Neural cell (in vitro differentiated cells): ENCODE results near the gene PCNX1. TPM values are rescaled to one million over a fixed set of nuclear protein-coding genes. Genes with fewer than 3 reads are reported as not detected.

Source experiments
- H2AFZ ChIP-seq: fragments of 200-600, 300-800 bp; sonication (generic), shearing (Covaris generic); 2 replicates; pipeline ENCODE4 v1.6.0; 2014; ENCODE audit warnings: low read depth, mild to moderate bottlenecking, antibody characterized with exemption, low read length, moderate library complexity
- H3F3A ChIP-seq: fragments of 200-600 bp; shearing (Covaris generic); 2 replicates; pipeline ENCODE4 v1.6.1; 2016; ENCODE audit warnings: mild to moderate bottlenecking, moderate library complexity, mixed read lengths, antibody characterized with exemption, low read length; ENCODE audit not compliant: insufficient read depth, poor library complexity, severe bottlenecking
- H3K27ac ChIP-seq: fragments of 200-600, 300-800 bp; sonication (generic), shearing (Covaris generic); 2 replicates; pipeline ENCODE4 v1.5.1; 2014; ENCODE audit warnings: mild to moderate bottlenecking, low read length, moderate library complexity
- H3K27me3 ChIP-seq: fragments of 300-800, 200-600 bp; sonication (generic), shearing (Covaris generic); 2 replicates; pipeline ENCODE4 v1.6.0; 2014; ENCODE audit warnings: mild to moderate bottlenecking, low read depth, low read length, moderate library complexity; ENCODE audit not compliant: insufficient read depth
- H3K36me3 ChIP-seq: fragments of 300-800, 200-600 bp; sonication (generic), shearing (Covaris generic); 2 replicates; pipeline ENCODE4 v1.5.1; 2014; ENCODE audit warnings: mild to moderate bottlenecking, antibody characterized with exemption, low read length, moderate library complexity; ENCODE audit not compliant: insufficient read depth
- H3K4me2 ChIP-seq: fragments of 300-800, 200-600 bp; sonication (generic), shearing (Covaris generic); 2 replicates; pipeline ENCODE4 v1.6.0; 2014; ENCODE audit warnings: mild to moderate bottlenecking, low read length
- H3K4me3 ChIP-seq: fragments of 300-800, 200-600 bp; sonication (generic), shearing (Covaris generic); 2 replicates; pipeline ENCODE4 v1.5.1; 2014; ENCODE audit warnings: mild to moderate bottlenecking, low read length, moderate library complexity
- H3K79me2 ChIP-seq: fragments of 200-600 bp; shearing (Covaris generic); replicated peaks from 2 replicates; pipeline ENCODE4 v1.6.0; 2014; ENCODE audit warnings: mild to moderate bottlenecking, low read length, moderate library complexity; ENCODE audit not compliant: insufficient read depth
- H3K9ac ChIP-seq: fragments of 300-800, 200-600 bp; sonication (generic), shearing (Covaris generic); 2 replicates; pipeline ENCODE4 v1.6.1; 2016; ENCODE audit warnings: mild to moderate bottlenecking, low read length, mixed read lengths
- H3K9me2 ChIP-seq: fragments of 200-600 bp; shearing (Covaris generic); 2 replicates; pipeline ENCODE4 v1.6.1; 2016; ENCODE audit warnings: mild to moderate bottlenecking, low read length, mixed read lengths; ENCODE audit not compliant: insufficient read depth
- H3K9me3 ChIP-seq: fragments of 200-600, 300-800 bp; sonication (generic), shearing (Covaris generic); 2 replicates; pipeline ENCODE4 v1.6.1; 2016; ENCODE audit warnings: mild to moderate bottlenecking, mixed run types, low read length, moderate library complexity, mixed read lengths
- H4K20me1 ChIP-seq: fragments of 200-600 bp; shearing (Covaris generic); 2 replicates; pipeline ENCODE4 v1.6.1; 2016; ENCODE audit warnings: mild to moderate bottlenecking, mixed run types; ENCODE audit not compliant: insufficient read depth
- CTCF ChIP-seq: fragments of 450-650 bp; IDR thresholded peaks from 2 replicates; pipeline ENCODE4 v1.5.1; 2014; ENCODE audit warnings: antibody characterized with exemption, mild to moderate bottlenecking, moderate library complexity; ENCODE audit not compliant: poor library complexity, severe bottlenecking
- EP300 ChIP-seq: fragments of 450-650 bp; conservative IDR thresholded peaks from 2 replicates; pipeline ENCODE4 v1.6.1; 2014; ENCODE audit warnings: antibody characterized with exemption, mild to moderate bottlenecking, moderate library complexity; ENCODE audit not compliant: poor library complexity, severe bottlenecking
- EZH2 ChIP-seq: fragments of 200-600, 300-800 bp; shearing (Covaris generic), sonication (generic); IDR thresholded peaks from 2 replicates; pipeline ENCODE4 v1.6.1; 2014; ENCODE audit warnings: antibody characterized with exemption, low read length, borderline replicate concordance, mild to moderate bottlenecking; ENCODE audit not compliant: insufficient read depth, poor library complexity, severe bottlenecking
- MXI1 ChIP-seq: fragments of 450-650 bp; conservative IDR thresholded peaks from 2 replicates; pipeline ENCODE4 v1.6.1; 2014; ENCODE audit warnings: antibody characterized with exemption, mild to moderate bottlenecking; ENCODE audit not compliant: poor library complexity, severe bottlenecking
- POLR2AphosphoS5 ChIP-seq: IDR thresholded peaks from 2 replicates; pipeline ENCODE4 v1.6.1; 2012
- RAD21 ChIP-seq: fragments of 450-650 bp; conservative IDR thresholded peaks from 2 replicates; pipeline ENCODE4 v1.6.1; 2014; ENCODE audit warnings: antibody characterized with exemption, mild to moderate bottlenecking, moderate library complexity
- REST ChIP-seq: IDR thresholded peaks from 2 replicates; pipeline ENCODE4 v1.6.1; 2012; ENCODE audit warnings: borderline replicate concordance
- SMC3 ChIP-seq: fragments of 450-650 bp; conservative IDR thresholded peaks from 2 replicates; pipeline ENCODE4 v1.6.1; 2014; ENCODE audit warnings: antibody characterized with exemption, mild to moderate bottlenecking, moderate library complexity; ENCODE audit not compliant: poor library complexity
- TAF1 ChIP-seq: IDR thresholded peaks from 2 replicates; pipeline ENCODE4 v1.6.1; 2012; ENCODE audit warnings: low read depth
- polyA plus RNA-seq: library from polyadenylated mRNA; depleted of rRNA; stranded (reverse); fragments of >200 nt; gene quantifications from 2 replicates; pipeline ENCODE4 v1.2.3, GENCODE V29; 2014

Gene PCNX1
- polyA plus RNA-seq, 1 donor from 2014 or later, result 23.7 TPM

- Histone ChIP-seq H2AFZ (no peak overlapping the region), H3K4me2 (no peak overlapping the region), H3K79me2 (peaks cover 7% of the 10 kb centered on the region)
Observed at GRCh38 chr14:70988452-70988851, 81.2 kb downstream of the PCNX1 start.

GRCh38 chr14:70993931-70994330, 86.7 kb downstream of the PCNX1 start:
- H3K9me3 ChIP-seq, result no peaks in the 10 kb centered on the region
- no peak overlapping the region for H3K27ac ChIP-seq
- no peaks in the 10 kb centered on the region for H3K27me3 ChIP-seq
- no peak overlapping the region for H3K4me2 ChIP-seq
- H3K79me2 ChIP-seq, result peaks cover 3% of the 10 kb centered on the region
- H3K4me3 ChIP-seq, result no peak overlapping the region
- H4K20me1 ChIP-seq, result no peaks in the 10 kb centered on the region
- TF ChIP-seq POLR2AphosphoS5 (no peak), SMC3 (no peak), TAF1 (no peak), CTCF (no peak), EZH2 (no peak), RAD21 (no peak), REST (no peak), EP300 (no peak), MXI1 (no peak)
- H3K36me3 ChIP-seq, result no peaks in the 10 kb centered on the region
- no peak overlapping the region for H3K9ac ChIP-seq
- no peaks in the 10 kb centered on the region for H3F3A ChIP-seq
- no peaks in the 10 kb centered on the region for H3K9me2 ChIP-seq
- H2AFZ ChIP-seq, result no peak overlapping the region

More at GRCh38 chr14:70988452-70988851, 81.2 kb downstream of the PCNX1 start:
- no peaks in the 10 kb centered on the region for H3K9me2 ChIP-seq
- no peak for TF ChIP-seq CTCF
- no peak for TF ChIP-seq POLR2AphosphoS5
- no peak for TF ChIP-seq REST
- no peak for TF ChIP-seq TAF1
- no peak overlapping the region for H3K9ac ChIP-seq
- H3K27me3 ChIP-seq, result no peaks in the 10 kb centered on the region
- no peak overlapping the region for H3K4me3 ChIP-seq
- no peaks in the 10 kb centered on the region for H3F3A ChIP-seq
- no peaks in the 10 kb centered on the region for H3K36me3 ChIP-seq
- no peak overlapping the region for H3K27ac ChIP-seq
- no peaks in the 10 kb centered on the region for H4K20me1 ChIP-seq
- H3K9me3 ChIP-seq, result no peaks in the 10 kb centered on the region
